GM23248 (cell line): ENCODE measurements around the gene ISCA1.

Experiments
- EZH2 ChIP-seq: fragments of 200-600 bp; sonication (generic); IDR thresholded peaks from 2 replicates; pipeline ENCODE4 v1.6.1; 2018; ENCODE audit warnings: antibody characterized with exemption, mild to moderate bottlenecking; ENCODE audit not compliant: insufficient read depth, poor library complexity, severe bottlenecking
- EZH2phosphoT487 ChIP-seq: fragments of 200-600 bp; sonication (generic); IDR thresholded peaks from 2 replicates; pipeline ENCODE4 v1.6.1; 2018; ENCODE audit warnings: antibody characterized with exemption, moderate library complexity, mild to moderate bottlenecking, low read depth; ENCODE audit not compliant: insufficient read depth

DNA sequence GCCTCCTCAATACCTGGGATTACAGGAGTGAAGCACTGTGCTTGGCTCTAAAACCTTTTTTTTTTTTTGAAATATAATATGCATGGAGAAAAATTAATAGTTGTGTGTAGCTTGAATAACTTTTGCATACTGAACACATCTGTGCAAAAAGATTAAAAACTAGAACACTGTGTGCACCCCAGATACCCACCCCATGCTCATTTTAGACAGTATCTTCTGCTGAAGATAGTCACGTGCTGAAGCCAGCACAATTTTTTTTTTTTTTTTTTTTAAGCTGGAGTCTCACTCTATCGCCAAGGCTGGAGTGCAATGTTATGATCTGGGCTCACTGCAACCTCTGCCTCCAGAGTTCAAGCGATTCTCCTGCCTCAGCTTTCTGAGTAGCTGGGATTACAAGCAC lies 62.7 kb downstream of the ISCA1 start:
- TF ChIP-seq EZH2 (no peak), EZH2phosphoT487 (no peak)
